Endothelial cell of umbilical vein (primary cell): ENCODE measurements around the gene CRYAB. TPM values are rescaled to one million over a fixed set of nuclear protein-coding genes. Genes with fewer than 3 reads are reported as not detected.
A peak's percentile ranks its signal among the peaks of the same experiment; 100 is the strongest.

Source experiments
- BruUV-seq: library from RNA; stranded (reverse); fragments of 400-500 nt; replicated peaks from 2 replicates; lab custom pipeline; 2021; lab: Mats Ljungman, UMichigan
- CTCF ChIA-PET: fragments of 300-600, 350-600 bp; sonication (Branson Sonifier 250); formaldehyde crosslinking; loops from one replicate; lab custom pipeline; 2021; ENCODE audit warnings: antibody characterized with exemption, inconsistent platforms; lab: Charles Lee
- POLR2A ChIA-PET: fragments of 300-600, 350-600 bp; sonication (Branson Sonifier 250); formaldehyde crosslinking; loops from one replicate; lab custom pipeline; 2021; ENCODE audit warnings: antibody characterized with exemption, inconsistent platforms; lab: Charles Lee
- DNase-seq: peaks from one replicate; pipeline ENCODE4 v3.0.0-alpha.2; 2011; ENCODE audit warnings: low read depth, low spot score
- FAIRE-seq: peaks from 2 replicates; lab custom pipeline; 2011; peaks lifted over from hg19 to GRCh38; lab: Jason Lieb, UNC
- H2AFZ ChIP-seq: 2 replicates; pipeline ENCODE4 v1.6.0; 2012; ENCODE audit warnings: low read depth, low read length, control low read depth, inconsistent platforms
- H3K27ac ChIP-seq: 2 replicates; pipeline ENCODE4 v1.5.1; 2011; ENCODE audit warnings: low read depth, mild to moderate bottlenecking, control low read depth, low read length, moderate library complexity; ENCODE audit not compliant: insufficient read depth
- H3K27me3 ChIP-seq, 2 experiments: 2 replicates each; pipeline versions ENCODE4 v1.6.0 to v1.6.1; 2011; ENCODE audit warnings: low read length in 2 of 2, mixed read lengths in 1 of 2; ENCODE audit not compliant: control insufficient read depth in 2 of 2, insufficient read depth in 2 of 2
- H3K36me3 ChIP-seq, 2 experiments: 2 replicates in 1 of 2; 3 replicates in 1 of 2; pipeline ENCODE4 v1.5.1; 2011; ENCODE audit warnings: low read length in 2 of 2, mild to moderate bottlenecking in 1 of 2, moderate library complexity in 1 of 2; ENCODE audit not compliant: control insufficient read depth in 2 of 2, insufficient read depth in 2 of 2; ENCODE audit errors: extremely low read depth in 1 of 2
- H3K4me1 ChIP-seq: 3 replicates; pipeline ENCODE4 v1.5.1; 2011; ENCODE audit warnings: mild to moderate bottlenecking, low read length; ENCODE audit not compliant: control insufficient read depth, insufficient read depth; ENCODE audit errors: extremely low read depth
- H3K4me2 ChIP-seq: 2 replicates; pipeline ENCODE4 v1.6.1; 2011; ENCODE audit warnings: low read length, control low read depth, mixed read lengths; ENCODE audit not compliant: insufficient read depth
- H3K4me3 ChIP-seq, 3 experiments: fragments of 200-600 bp in 1 of 3; sonication (generic), shearing (Covaris generic) in 1 of 3; replicated peaks in 1 of 3; 2 replicates each; pipeline ENCODE4 v1.5.1; 2011 to 2016; ENCODE audit warnings: control low read depth in 3 of 3, low read length in 3 of 3, mild to moderate bottlenecking in 2 of 3, inconsistent platforms in 1 of 3, low read depth in 1 of 3, moderate library complexity in 1 of 3; ENCODE audit not compliant: insufficient read depth in 1 of 3
- H3K79me2 ChIP-seq: 2 replicates; pipeline ENCODE4 v1.6.0; 2012; ENCODE audit warnings: low read length, inconsistent platforms; ENCODE audit not compliant: control insufficient read depth, insufficient read depth
- H3K9ac ChIP-seq: replicated peaks from 2 replicates; pipeline ENCODE3; 2011; ENCODE audit warnings: low read length, control low read depth; ENCODE audit not compliant: insufficient read depth; ENCODE audit errors: extremely low read depth
- H3K9me1 ChIP-seq: replicated peaks from 3 replicates; pipeline ENCODE4 v1.6.0; 2011; ENCODE audit warnings: mild to moderate bottlenecking, low read length; ENCODE audit not compliant: control insufficient read depth, insufficient read depth; ENCODE audit errors: extremely low read depth
- H3K9me3 ChIP-seq: replicated peaks from 2 replicates; pipeline ENCODE4 v1.5.1; 2012; ENCODE audit warnings: low read length, inconsistent platforms; ENCODE audit not compliant: control insufficient read depth, insufficient read depth
- H4K20me1 ChIP-seq: replicated peaks from 2 replicates; pipeline ENCODE3; 2011; ENCODE audit warnings: mild to moderate bottlenecking, low read length; ENCODE audit not compliant: control insufficient read depth, insufficient read depth; ENCODE audit errors: extremely low read depth
- CTCF ChIP-seq, 2 donors: IDR thresholded peaks; 1 replicate in 1 of 2; 2 replicates in 1 of 2; pipeline ENCODE4 v1.5.1; 2011; ENCODE audit warnings: low read length in 2 of 2, mild to moderate bottlenecking in 2 of 2, moderate library complexity in 2 of 2, control low read depth in 1 of 2, inconsistent platforms in 1 of 2, low read depth in 1 of 2; ENCODE audit not compliant: insufficient read depth in 1 of 2; ENCODE audit errors: extremely low read depth in 1 of 2
- GATA2 ChIP-seq: IDR thresholded peaks from 2 replicates; pipeline ENCODE4 v1.7.0; 2011; ENCODE audit warnings: low read depth, mild to moderate bottlenecking, moderate library complexity, mixed read lengths, low read length; ENCODE audit not compliant: insufficient read length, insufficient read depth
- MAX ChIP-seq: IDR thresholded peaks from 2 replicates; pipeline ENCODE4 v1.6.1; 2011; ENCODE audit not compliant: insufficient read depth, insufficient read length
- MYC ChIP-seq: IDR thresholded peaks from one replicate; pipeline ENCODE4 v1.6.1; 2011; ENCODE audit warnings: mild to moderate bottlenecking, low read depth, low read length
- POLR2AphosphoS5 ChIP-seq: IDR thresholded peaks from 2 replicates; pipeline ENCODE4 v1.6.1; 2012; ENCODE audit warnings: low read depth, mild to moderate bottlenecking, control low read depth, low read length, moderate library complexity; ENCODE audit not compliant: insufficient read depth
- dilution Hi-C: fragments of 300-500 bp; cut with MboI; formaldehyde crosslinking; loops from one replicate; pipeline ENCODE4 v1.15.0; 2019; ENCODE audit warnings: low sequenced_read_pairs; ENCODE audit not compliant: extremely low pct_ligation_motif_present
- intact Hi-C: fragments of 100-400 bp; cut with micrococcal nuclease; formaldehyde crosslinking; loops from one replicate; pipeline ENCODE4 v1.10.0; 2022
- polyA plus RNA-seq, 4 experiments: library from polyadenylated mRNA; depleted of rRNA in 3 of 4; stranded (reverse) in 3 of 4; unstranded in 1 of 4; fragments of >200 nt; gene quantifications; 2 replicates each; pipeline versions ENCODE4 v1.2.1 to v1.2.3, GENCODE V29; 2011 to 2012; ENCODE audit warnings: missing spikeins in 1 of 4
- total RNA-seq: library from RNA; stranded (reverse); gene quantifications from 2 replicates; pipeline ENCODE4 v1.2.3, GENCODE V29; 2021

The CRYAB gene
- total and polyA plus RNA-seq, 2 donors (not counting 3 experiments of a cell fraction or from before 2014, with no cell fraction given), result 0.48 TPM; not detected in 1

- FAIRE-seq (peak; percentile 69), DNase-seq (peak; percentile 85)
- dilution Hi-C loops (no loop called here), intact Hi-C loops (no loop called here)
- Histone ChIP-seq H3K9me1 (no peaks in the 10 kb centered on the region), H2AFZ (no peak overlapping the region), H3K9me3 (no peaks in the 10 kb centered on the region), H3K27me3 (no peaks in the 10 kb centered on the region), H3K4me3 (no peak overlapping the region), H3K27ac (no peak overlapping the region), H3K4me1 (peaks cover 31% of the 10 kb centered on the region), H3K79me2 (peaks cover 4% of the 10 kb centered on the region), H3K4me2 (no peak overlapping the region), H4K20me1 (no peaks in the 10 kb centered on the region), H3K9ac (no peak overlapping the region), H3K36me3 (no peaks in the 10 kb centered on the region)
- CTCF ChIA-PET, result interaction anchor here (0.8 to 1.9 kb wide), 7 partner anchors 9 to 32 kb away, joined by 3 to 14 read pairs (median 4); partner anchors contain the start of gene DIXDC1
- POLR2A ChIA-PET, result no interaction called here
- TF ChIP-seq POLR2AphosphoS5 (peak; percentile 18), GATA2 (no peak), MYC (no peak), CTCF (IDR thresholded peaks at IDR 0.05; ENCODE audit: extremely low read depth in 1 of 2, insufficient read depth in 1 of 2, low read depth in 1 of 2, low read length in 2 of 2) (no peak), MAX (no peak)
- BruUV-seq, result no TSS peak
Measured at GRCh38 chr11:111949519-111950426, 38.2 kb upstream of the CRYAB start.
